GM21447 (cell line): Measurements from ENCODE around the gene FAM216A.

ENCODE experiments used
- ATAC-seq: cut with Tn5 transposase; IDR thresholded peaks from one replicate; pipeline ENCODE4 v1.9.1; 2021; ENCODE audit not compliant: unreplicated experiment

Gene FAM216A

DNA sequence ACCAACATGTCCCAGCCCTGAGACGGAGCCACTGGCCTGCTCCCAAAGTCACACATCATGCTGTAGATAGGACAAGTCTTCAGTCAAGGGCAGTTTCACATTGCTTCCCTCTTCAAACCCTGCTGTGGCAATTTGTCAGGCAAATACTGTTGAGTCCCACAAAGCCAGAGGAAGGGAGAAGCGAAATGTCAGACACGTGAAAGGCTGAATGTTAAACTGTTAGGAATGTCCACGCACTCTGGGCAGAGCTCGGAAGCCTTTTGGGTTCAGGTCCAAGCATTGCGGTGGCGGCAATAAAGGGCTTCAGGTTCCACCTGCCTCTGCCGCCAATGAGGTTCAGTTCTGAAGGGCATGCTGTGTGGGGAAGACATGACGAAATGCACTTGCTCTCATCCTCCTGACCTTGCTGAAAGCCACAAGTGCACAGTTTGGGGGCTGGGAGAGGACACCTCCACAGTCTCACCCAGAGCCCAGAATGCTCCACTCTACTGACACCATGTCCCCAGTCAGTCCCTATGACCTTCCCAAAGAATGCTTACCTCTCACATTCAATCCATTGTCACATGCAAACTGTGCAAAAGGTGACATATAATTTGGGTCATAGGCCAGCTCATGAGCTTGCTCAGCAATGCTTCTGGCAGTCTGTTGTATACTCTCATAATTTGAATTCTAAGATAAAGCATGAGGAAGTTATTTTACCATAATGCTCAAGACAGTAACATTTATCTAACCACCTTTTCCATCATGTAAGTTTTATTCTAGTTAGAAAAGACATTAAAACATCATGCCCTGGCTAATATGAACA is 69.2 kb downstream of the FAM216A start:
- no peak for ATAC-seq

DNA sequence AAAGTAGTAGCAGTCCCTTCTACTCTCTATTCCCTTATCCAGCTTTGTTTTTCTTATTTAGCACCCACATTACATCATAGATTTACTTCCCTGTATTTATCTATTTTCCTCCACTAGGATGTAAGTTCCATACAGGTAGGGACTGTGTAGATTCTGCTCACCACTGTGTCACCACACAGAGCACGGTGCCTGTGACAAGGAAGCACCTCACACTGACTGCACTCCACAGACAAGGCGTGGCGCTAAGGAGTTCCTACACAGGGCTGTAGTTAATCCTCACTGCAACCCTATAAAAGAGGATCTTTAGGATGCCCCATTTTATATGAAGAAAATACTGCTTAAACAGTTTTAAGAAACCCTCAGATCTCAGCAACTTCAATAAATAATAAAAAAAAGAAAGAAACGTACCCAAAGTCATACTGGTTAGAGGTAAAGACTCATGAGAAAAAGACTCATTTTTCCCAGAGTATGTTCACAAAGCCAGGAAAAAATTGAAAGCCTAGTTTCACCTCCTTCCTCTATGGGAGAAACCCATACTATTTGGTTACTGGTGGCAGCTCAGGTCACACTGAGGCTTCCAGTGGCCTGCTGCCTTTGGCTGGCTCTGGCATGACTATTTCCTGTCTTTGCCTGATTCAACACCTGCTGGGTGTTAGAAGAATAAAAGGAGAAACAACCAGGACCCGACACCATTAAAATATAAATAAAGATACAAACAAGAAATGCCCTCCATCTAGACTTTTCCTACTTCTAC is 70.4 kb downstream of the FAM216A start:
- no peak for ATAC-seq
